PC-9 (cell line): Measurements from ENCODE around the gene CD63. TPM values are rescaled to one million over a fixed set of nuclear protein-coding genes. Genes with fewer than 3 reads are reported as not detected.

Experiments
- BruUV-seq: library from RNA; stranded (reverse); fragments of 400-500 nt; replicated peaks from 2 replicates; lab custom pipeline; 2021; lab: Mats Ljungman, UMichigan
- CTCF ChIA-PET: fragments of 300-600 bp; sonication (Branson Sonifier 250); formaldehyde crosslinking; loops from one replicate; lab custom pipeline; 2022; ENCODE audit warnings: antibody characterized with exemption; lab: Charles Lee
- POLR2A ChIA-PET: fragments of 300-600 bp; sonication (Branson Sonifier 250); formaldehyde crosslinking; loops from one replicate; lab custom pipeline; 2022; ENCODE audit warnings: antibody characterized with exemption; ENCODE audit not compliant: unreplicated experiment; lab: Charles Lee
- DNase-seq, 2 experiments: peaks; one replicate each; pipeline versions ENCODE4 v3.0.0 to v3.0.0-alpha.2; 2015 to 2022; ENCODE audit warnings: mixed read lengths in 1 of 2
- H2AFZ ChIP-seq: fragments of 200-600 bp; sonication (generic); 2 replicates; pipeline ENCODE4 v1.8.1; 2017; ENCODE audit warnings: antibody characterized with exemption
- H3F3A ChIP-seq: fragments of 200-600 bp; sonication (generic); 2 replicates; pipeline ENCODE4 v1.8.1; 2017; ENCODE audit warnings: antibody characterized with exemption, mild to moderate bottlenecking, low read depth; ENCODE audit not compliant: insufficient read depth
- H3K27ac ChIP-seq: fragments of 200-600 bp; sonication (generic); 2 replicates; pipeline ENCODE4 v1.6.1; 2016; ENCODE audit warnings: mixed run types
- H3K27me3 ChIP-seq: fragments of 200-600 bp; sonication (generic); 2 replicates; pipeline ENCODE4 v1.6.1; 2016; ENCODE audit warnings: low read depth, mixed run types; ENCODE audit not compliant: insufficient read depth
- H3K36me3 ChIP-seq: fragments of 200-600 bp; sonication (generic); 2 replicates; pipeline ENCODE4 v1.6.1; 2016; ENCODE audit warnings: low read depth, mixed run types
- H3K4me1 ChIP-seq: fragments of 200-600 bp; sonication (generic); replicated peaks from 2 replicates; pipeline ENCODE4 v1.6.1; 2016; ENCODE audit warnings: mixed run types; ENCODE audit not compliant: insufficient read depth
- H3K4me2 ChIP-seq: fragments of 200-600 bp; sonication (generic); 2 replicates; pipeline ENCODE4 v1.6.1; 2017; ENCODE audit warnings: mixed run types
- H3K4me3 ChIP-seq: fragments of 200-600 bp; sonication (generic); 2 replicates; pipeline ENCODE4 v1.6.1; 2016; ENCODE audit warnings: mixed run types
- H3K79me2 ChIP-seq: fragments of 200-600 bp; sonication (generic); 2 replicates; pipeline ENCODE4 v1.6.1; 2017; ENCODE audit warnings: low read depth, mixed run types
- H3K9me2 ChIP-seq: fragments of 200-600 bp; sonication (generic); 2 replicates; pipeline ENCODE4 v1.8.1; 2017; ENCODE audit warnings: mild to moderate bottlenecking; ENCODE audit not compliant: insufficient read depth
- H3K9me3 ChIP-seq: fragments of 200-600 bp; sonication (generic); 2 replicates; pipeline ENCODE4 v1.8.1; 2016; ENCODE audit warnings: low read depth; ENCODE audit not compliant: insufficient read depth
- H4K20me1 ChIP-seq: fragments of 200-600 bp; sonication (generic); 2 replicates; pipeline ENCODE4 v1.8.1; 2017; ENCODE audit not compliant: insufficient read depth
- CTCF ChIP-seq: fragments of 200-600 bp; sonication (generic); conservative IDR thresholded peaks from 2 replicates; pipeline ENCODE4 v1.6.1; 2017; ENCODE audit warnings: mixed run types, antibody characterized with exemption, mild to moderate bottlenecking, moderate library complexity
- EZH2 ChIP-seq: fragments of 200-600 bp; sonication (generic); IDR thresholded peaks from 2 replicates; pipeline ENCODE4 v1.8.0; 2017; ENCODE audit warnings: antibody characterized with exemption, low read depth
- intact Hi-C: fragments of 100-400 bp; cut with micrococcal nuclease; formaldehyde crosslinking; loops from one replicate; pipeline ENCODE4 v1.10.0; 2022; ENCODE audit not compliant: unreplicated experiment
- total RNA-seq: library from RNA; stranded (reverse); gene quantifications from 2 replicates; pipeline ENCODE4 v1.2.3, GENCODE V29; 2021

The CD63 gene
- total RNA-seq, 1 experiment from 2014 or later: 434 TPM

DNA sequence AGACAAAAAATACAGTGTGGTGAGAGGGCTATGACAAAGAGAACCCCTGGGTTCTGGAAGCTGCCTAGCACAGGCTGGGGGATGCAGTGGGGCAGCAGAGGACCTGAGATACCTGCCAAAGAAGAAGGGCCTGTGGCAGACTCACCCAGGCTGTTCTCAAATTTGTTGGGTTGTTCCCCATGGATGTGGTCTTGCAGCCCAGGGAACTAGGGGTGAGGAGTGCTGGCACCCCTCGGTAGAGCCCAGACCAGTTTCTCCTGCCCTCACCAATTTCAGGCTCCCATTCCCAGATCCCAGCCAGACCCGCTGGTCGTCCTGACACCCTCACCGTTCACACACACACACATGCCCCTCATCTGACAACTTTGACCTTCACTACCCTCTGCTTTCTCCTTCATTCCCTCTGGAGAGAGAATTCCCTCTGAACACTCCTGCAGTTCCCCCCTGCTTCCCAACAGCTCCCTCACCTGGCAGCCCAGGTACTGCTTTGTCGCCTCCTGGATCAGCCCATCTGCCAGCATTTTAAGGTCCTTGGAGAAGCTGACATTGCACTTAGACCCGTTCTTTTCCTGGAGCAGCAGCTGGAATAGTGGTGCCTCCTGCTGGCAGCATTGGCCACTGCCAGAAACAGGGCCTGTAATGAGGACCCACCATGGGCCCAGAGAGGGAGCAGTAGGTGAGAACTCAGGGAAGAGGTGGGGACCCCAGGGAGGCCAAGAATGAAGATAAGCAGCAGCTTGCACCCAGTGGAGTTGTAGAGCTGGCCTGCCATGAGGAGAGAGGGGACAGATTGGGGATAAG is 8.2 kb upstream of the CD63 start:
- TF ChIP-seq EZH2 (no peak), CTCF (peak; percentile 79)
- H3K9me3 ChIP-seq: no peaks in the 10 kb centered on the region
- no peak overlapping the region for H3K4me2 ChIP-seq
- peaks cover 10% of the 10 kb centered on the region; the same call in 1 of the 2 replicates for H3F3A ChIP-seq
- H4K20me1 ChIP-seq: no peaks in the 10 kb centered on the region
- H3K27ac ChIP-seq: no peak overlapping the region
- DNase-seq: peak; percentile 70 to 74
- H3K9me2 ChIP-seq: no peaks in the 10 kb centered on the region
- BruUV-seq: no TSS peak
- H3K27me3 ChIP-seq: no peaks in the 10 kb centered on the region
- POLR2A ChIA-PET: no interaction called here
- CTCF ChIA-PET: interaction anchor here (0.6 to 2.2 kb wide), 8 partner anchors 16 to 978 kb away, joined by 3 to 13 read pairs (median 4); partner anchors contain the start of genes ORMDL2, RAB5B, RDH5 and SARNP
- H3K4me1 ChIP-seq: peaks cover 9% of the 10 kb centered on the region
- no peak overlapping the region for H3K4me3 ChIP-seq
- H3K36me3 ChIP-seq: no peaks in the 10 kb centered on the region
- no peaks in the 10 kb centered on the region for H3K79me2 ChIP-seq
- no peak overlapping the region for H2AFZ ChIP-seq
- intact Hi-C loops: loop anchor here (1.0 to 5.0 kb wide), 3 partner anchors 56 to 900 kb away; a partner anchor contains a TSS

- no peaks in the 10 kb centered on the region for H3K27me3 ChIP-seq
- H3F3A ChIP-seq: peaks cover 7% of the 10 kb centered on the region; the same call in 1 of the 2 replicates
- POLR2A ChIA-PET: no interaction called here
- H3K4me1 ChIP-seq: peaks cover 9% of the 10 kb centered on the region
- intact Hi-C loops: loop anchor here (5.0 kb wide), 1 partner anchor 901 kb away; no protein-coding TSS in a partner anchor
- H3K79me2 ChIP-seq: no peaks in the 10 kb centered on the region
- H2AFZ ChIP-seq: no peak overlapping the region
- H4K20me1 ChIP-seq: no peaks in the 10 kb centered on the region
- no TSS peak for BruUV-seq
- H3K36me3 ChIP-seq: no peaks in the 10 kb centered on the region
- no peak for TF ChIP-seq EZH2
- no peak for TF ChIP-seq CTCF
- no peak overlapping the region for H3K4me2 ChIP-seq
- CTCF ChIA-PET: interaction anchor here (0.5 to 0.7 kb wide), 3 partner anchors 89 to 1120 kb away, joined by 3 to 7 read pairs (median 3); no protein-coding TSS in a partner anchor
- H3K9me3 ChIP-seq: no peaks in the 10 kb centered on the region
- DNase-seq: no peak
- H3K4me3 ChIP-seq: no peak overlapping the region
- H3K27ac ChIP-seq: no peak overlapping the region
- no peaks in the 10 kb centered on the region for H3K9me2 ChIP-seq
Observed at GRCh38 chr12:55736076-55736475, 7.3 kb upstream of the CD63 start.

- Histone ChIP-seq H3K9me2 (no peaks in the 10 kb centered on the region), H3F3A (peaks cover 7% of the 10 kb centered on the region; the same call in 1 of the 2 replicates), H3K27ac (no peak overlapping the region), H3K27me3 (no peaks in the 10 kb centered on the region), H4K20me1 (no peaks in the 10 kb centered on the region), H3K79me2 (no peaks in the 10 kb centered on the region), H3K4me3 (no peak overlapping the region), H3K9me3 (no peaks in the 10 kb centered on the region), H2AFZ (no peak overlapping the region), H3K4me1 (peaks cover 17% of the 10 kb centered on the region), H3K4me2 (no peak overlapping the region), H3K36me3 (no peaks in the 10 kb centered on the region)
- POLR2A ChIA-PET: no interaction called here
- TF ChIP-seq EZH2 (no peak), CTCF (no peak)
- CTCF ChIA-PET: interaction anchor here (0.6 kb wide), 1 partner anchor 139 kb away, joined by 8 read pairs; no protein-coding TSS in a partner anchor
- no TSS peak for BruUV-seq
- intact Hi-C loops: no loop called here
- DNase-seq: no peak
Observed at GRCh38 chr12:55734595-55734994, 5.8 kb upstream of the CD63 start.
